ENCODE measurements around the gene WDR20.

- TF ChIP-seq SP1 (IDR thresholded peaks at IDR 0.05) (no peak), PKNOX1 (IDR thresholded peaks at IDR 0.05) (no peak), FOXA1 (IDR thresholded peaks at IDR 0.05) (no peak), ARNT (IDR thresholded peaks at IDR 0.05) (no peak), TARDBP (IDR thresholded peaks at IDR 0.05) (no peak), ELF4 (IDR thresholded peaks at IDR 0.05) (no peak), SUZ12 (IDR thresholded peaks at IDR 0.05) (no peak), FOXK2 (IDR thresholded peaks at IDR 0.05) (no peak), NFRKB (IDR thresholded peaks at IDR 0.05) (no peak)
These were observed 491 bp downstream of the WDR20 start for GRCh38 chr14:102140027-102140749.

All from HEK293T (cell line).